Adrenal gland (tissue), 12 donors: Measurements from ENCODE around the gene TOMM20. TPM values are rescaled to one million over a fixed set of nuclear protein-coding genes. Genes with fewer than 3 reads are reported as not detected.

Experiments
- DNase-seq, 7 donors: peaks; one replicate each; pipeline ENCODE4 v3.0.0-alpha.2; 2019 to 2020
- H3K27ac ChIP-seq, 5 donors: fragments of 200-600 bp; sonication (generic) in 4 of 5; 1 replicate in 3 of 5; 2 replicates in 2 of 5; pipeline versions ENCODE4 v1.5.1 to v1.8.0; 2016 to 2020; ENCODE audit warnings: mild to moderate bottlenecking in 1 of 5
- H3K27me3 ChIP-seq: fragments of 200-600 bp; 2 replicates; pipeline ENCODE4 v1.8.0; 2021
- H3K36me3 ChIP-seq, 2 donors: fragments of 200-600 bp; replicated peaks in 1 of 2; 1 replicate in 1 of 2; 2 replicates in 1 of 2; pipeline versions ENCODE4 v1.5.1 to v1.8.0; 2018 to 2022
- H3K4me1 ChIP-seq, 2 donors: fragments of 200-600 bp; replicated peaks in 1 of 2; 1 replicate in 1 of 2; 2 replicates in 1 of 2; pipeline versions ENCODE4 v1.5.1 to v1.8.0; 2018 to 2021
- H3K4me3 ChIP-seq, 4 donors: fragments of 200-600 bp; sonication (generic) in 3 of 4; one replicate each; pipeline ENCODE4 v1.5.1; 2016 to 2018
- H3K9me3 ChIP-seq, 3 donors: fragments of 200-600 bp; sonication (generic) in 1 of 3; replicated peaks in 1 of 3; 1 replicate in 2 of 3; 2 replicates in 1 of 3; pipeline versions ENCODE4 v1.5.1 to v1.8.0; 2016 to 2021
- CTCF ChIP-seq, 6 experiments: fragments of 450-650 bp in 4 of 6; fragments of 200-600 bp in 2 of 6; sonication (generic) in 1 of 6; IDR thresholded peaks; 1 replicate in 5 of 6; 2 replicates in 1 of 6; pipeline versions ENCODE4 v1.5.1 to v1.8.0; 2016 to 2021; ENCODE audit warnings: antibody characterized with exemption in 6 of 6, mild to moderate bottlenecking in 2 of 6, moderate library complexity in 1 of 6
- POLR2A ChIP-seq, 2 donors: fragments of 450-650 bp; IDR thresholded peaks; one replicate each; pipeline ENCODE4 v1.6.1; 2017; ENCODE audit warnings: antibody characterized with exemption in 2 of 2, mild to moderate bottlenecking in 2 of 2, moderate library complexity in 1 of 2
- WGBS, 4 donors: extraction: QIAGEN DNeasy Blood & Tissue Kit in 2 of 4; methylation state at CpG; one replicate each; pipeline versions ENCODE4 v1.1.5 to v1.1.7; 2013 to 2017; 5-methylcytosine and 5-hydroxymethylcytosine counted together
- intact Hi-C, 2 donors: fragments of 100-400 bp; cut with DNase I; formaldehyde crosslinking; loops; one replicate each; pipeline versions ENCODE4 v1.14.1 to v1.15.0; 2022 to 2023
- polyA plus RNA-seq, 3 donors: library from polyadenylated mRNA; stranded (reverse); fragments of 200-250 nt in 2 of 3; fragments of 350-450 nt in 1 of 3; fragmentation: Illumina TruSeq in 1 of 3; extraction: RNeasy Lipid Tissue Mini Kit (QIAGEN cat#74804) in 1 of 3; gene quantifications; one replicate each; pipeline ENCODE4 v1.2.3, GENCODE V29; 2013 to 2014
- total RNA-seq, 9 donors: library from RNA; depleted of rRNA in 4 of 9; stranded (reverse); fragments of >200 nt in 4 of 9; fragments of 120-200 nt in 1 of 9; fragmentation: NEBNext Ultra II Directional in 1 of 9; extraction: Animal tissue kit (Norgen Biotek cat#: 25700) in 1 of 9; gene quantifications; one replicate each; pipeline versions ENCODE4 v1.1.0 to v1.2.4, GENCODE V29; 2013 to 2023
- donor health status: healthy with polysubstance abuse.
- donor health status: Bipolar disorder and iron deficiency.
- donor health status: DM: yes; HTN: yes; CAD: no.
- donor health status: DM: no; HTN: no; CAD: no.
- donor health status: DM: no; HTN: no; CAD: no.
- donor health status: DM: yes; HTN: yes; CAD: no.

TOMM20 gene
- total and polyA plus RNA-seq, 12 donors: 61.7 to 144 (median 106) TPM

GRCh38 chr1:235072096-235072495 lies 56.5 kb downstream of the TOMM20 start:
- Histone ChIP-seq H3K4me1 (peaks cover 28 to 37% of the 10 kb centered on the region in 2 donors), H3K27ac (no peak overlapping the region), H3K36me3 (no peaks in the 10 kb centered on the region), H3K27me3 (no peaks in the 10 kb centered on the region), H3K4me3 (no peak overlapping the region), H3K9me3 (no peaks in the 10 kb centered on the region)
- 88 to 94% (median 91%) methylated on average over 6 of the region's 6 CpGs for WGBS, 4 donors
- no peak for TF ChIP-seq POLR2A (IDR thresholded peaks at IDR 0.05)
- DNase-seq: no peak
- intact Hi-C loops: loop anchor here in 1 of 2 donors (5.0 kb wide), 1 partner anchor 85 kb away; no protein-coding TSS in a partner anchor

DNA sequence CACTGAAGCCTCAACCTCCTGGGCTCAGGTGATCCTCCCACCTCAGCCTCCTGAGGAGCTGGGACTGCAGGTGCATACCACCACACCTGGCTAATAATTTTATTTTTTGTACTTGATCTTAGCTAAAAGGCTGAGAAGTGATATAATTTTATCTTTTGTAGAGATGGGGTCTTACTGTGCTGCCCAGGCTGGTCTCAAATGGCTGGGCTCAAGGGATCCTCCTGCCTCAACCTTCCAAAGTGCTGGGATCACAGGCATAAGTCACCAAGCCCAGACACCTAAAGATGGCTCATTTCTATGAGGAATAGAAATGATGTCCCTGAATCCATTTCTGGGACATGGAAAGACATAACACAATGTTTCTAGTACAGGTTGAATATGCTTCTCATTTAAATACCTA lies 57.8 kb downstream of the TOMM20 start:
- DNase-seq: no peak
- Histone ChIP-seq H3K4me1 (peaks cover 24 to 31% of the 10 kb centered on the region in 2 donors), H3K27me3 (no peaks in the 10 kb centered on the region), H3K27ac (no peak overlapping the region), H3K36me3 (no peaks in the 10 kb centered on the region), H3K9me3 (no peaks in the 10 kb centered on the region), H3K4me3 (no peak overlapping the region)
- intact Hi-C loops: loop anchor here in 1 of 2 donors (5.0 kb wide), 1 partner anchor 84 kb away; no protein-coding TSS in a partner anchor
- TF ChIP-seq POLR2A (IDR thresholded peaks at IDR 0.05): no peak

- H3K27ac ChIP-seq: peak overlapping the region in 3 of 5 donors; percentile 25 to 58 (median 52)
- peak in 1 of 2 donors; percentile 20 for TF ChIP-seq POLR2A (IDR thresholded peaks at IDR 0.05)
- TF ChIP-seq CTCF (IDR thresholded peaks at IDR 0.05): no peak
- no peaks in the 10 kb centered on the region for H3K36me3 ChIP-seq
- WGBS, 4 donors: 53 to 82% (median 57%) methylated on average over 15 to 34 of the region's 34 CpGs
- no peaks in the 10 kb centered on the region for H3K27me3 ChIP-seq
- no peak overlapping the region for H3K4me3 ChIP-seq
- intact Hi-C loops: loop anchor here (5.0 to 10.0 kb wide), 2 partner anchors 65 to 83 kb away; no protein-coding TSS in a partner anchor
- no peaks in the 10 kb centered on the region for H3K9me3 ChIP-seq
- peaks cover 15 to 22% of the 10 kb centered on the region in 2 donors for H3K4me1 ChIP-seq
- DNase-seq: peak; percentile 70 to 92 (median 88)
These were observed 58.8 kb downstream of the TOMM20 start for GRCh38 chr1:235069577-235070563.

DNA sequence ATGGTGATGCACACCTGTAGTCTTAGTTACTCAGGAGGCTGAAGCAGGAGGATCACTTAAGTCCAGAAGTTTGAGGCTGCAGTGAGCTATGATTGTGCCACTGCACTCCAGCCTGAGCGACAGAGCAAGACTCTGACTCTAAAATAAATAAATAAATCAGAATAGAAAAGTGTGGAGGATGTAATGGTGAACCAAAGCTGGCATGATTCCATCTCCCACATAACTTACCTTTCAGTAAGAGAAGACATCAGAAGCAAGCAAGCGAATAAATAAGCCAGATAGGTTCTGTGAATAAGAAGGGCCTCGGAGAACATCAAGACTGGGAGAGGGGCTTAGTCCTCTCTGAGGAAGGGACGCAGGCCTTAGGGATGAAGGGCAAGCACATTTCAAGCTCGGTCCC lies 59.5 kb downstream of the TOMM20 start:
- intact Hi-C loops: loop anchor here in 1 of 2 donors (10.0 kb wide), 1 partner anchor 64 kb away; no protein-coding TSS in a partner anchor
- Histone ChIP-seq H3K36me3 (no peaks in the 10 kb centered on the region), H3K9me3 (no peaks in the 10 kb centered on the region), H3K27ac (peak overlapping the region in 4 of 5 donors; percentile 4 to 58 (median 38)), H3K4me1 (peaks cover 15% of the 10 kb centered on the region in 2 donors), H3K4me3 (no peak overlapping the region), H3K27me3 (no peaks in the 10 kb centered on the region)
- TF ChIP-seq CTCF (IDR thresholded peaks at IDR 0.05) (no peak), POLR2A (IDR thresholded peaks at IDR 0.05) (no peak)
- WGBS, 4 donors: 90 to 98% (median 93%) methylated on average over 5 of the region's 5 CpGs
- DNase-seq: no peak
